Fibroblast of peridontal ligament (primary cell): ENCODE data around the gene CFAP52.
"Not testable (repeated sequence)": the region's sequence is repeated elsewhere in the genome, so short reads cannot be mapped to it uniquely, and the experiment has no call there.

Experiments used
- DNase-seq: peaks from one replicate; pipeline ENCODE4 v3.0.0-alpha.2; 2010; ENCODE audit errors: extremely low read depth

The CFAP52 gene

GRCh38 chr17:9568957-9569588 is 7.4 kb upstream of the CFAP52 start:
- DNase-seq = no peak

GRCh38 chr17:9571201-9571600 is 5.2 kb upstream of the CFAP52 start:
- no peak for DNase-seq

- DNase-seq = peak; percentile 80
These were observed 901 bp upstream of the CFAP52 start, which contains the start of gene STX8 for GRCh38 chr17:9575381-9576101. Gene STX8, minus strand, starts transcription at chr17:9575820. Its CDS starts 12 bp downstream, at chr17:9575808.

- DNase-seq = peak; percentile 18
These were observed 899 bp downstream of the CFAP52 start for GRCh38 chr17:9577373-9577709.

GRCh38 chr17:9587969-9588656 is 11.7 kb downstream of the CFAP52 start:
- no peak for DNase-seq

- DNase-seq = no peak
These were observed 17.6 kb downstream of the CFAP52 start for GRCh38 chr17:9594065-9594464.

GRCh38 chr17:9597638-9598037 is 21.2 kb downstream of the CFAP52 start:
- not testable (repeated sequence) for DNase-seq

- DNase-seq = no peak
These were observed 22.2 kb downstream of the CFAP52 start for GRCh38 chr17:9598661-9599060.

GRCh38 chr17:9604583-9604982 is 28.1 kb downstream of the CFAP52 start:
- not testable (repeated sequence) for DNase-seq

- DNase-seq = no peak
These were observed 30.0 kb downstream of the CFAP52 start for GRCh38 chr17:9606453-9606852.

- DNase-seq = not testable (repeated sequence)
These were observed 30.6 kb downstream of the CFAP52 start for GRCh38 chr17:9607058-9607457.

- no peak for DNase-seq
These were observed 35.1 kb downstream of the CFAP52 start for GRCh38 chr17:9611557-9611956.

- DNase-seq = no peak
These were observed 35.6 kb downstream of the CFAP52 start for GRCh38 chr17:9612006-9612405.

- DNase-seq = no peak
These were observed 39.0 kb downstream of the CFAP52 start for GRCh38 chr17:9615486-9615885.

GRCh38 chr17:9622961-9623360 is 46.5 kb downstream of the CFAP52 start:
- DNase-seq = no peak

- DNase-seq = no peak
These were observed 52.1 kb downstream of the CFAP52 start for GRCh38 chr17:9628509-9628908.

GRCh38 chr17:9632741-9633140 is 56.3 kb downstream of the CFAP52 start:
- DNase-seq = no peak

- no peak for DNase-seq
These were observed 58.9 kb downstream of the CFAP52 start for GRCh38 chr17:9635340-9635739.

- no peak for DNase-seq
These were observed 60.1 kb downstream of the CFAP52 start for GRCh38 chr17:9636501-9636900.

GRCh38 chr17:9640388-9640787 is 63.9 kb downstream of the CFAP52 start:
- DNase-seq = not testable (repeated sequence)

- no peak for DNase-seq
These were observed 67.2 kb downstream of the CFAP52 start for GRCh38 chr17:9643611-9644010.

GRCh38 chr17:9644910-9645751 is 68.7 kb downstream of the CFAP52 start, which contains the start of gene USP43:
Gene USP43, plus strand, starts transcription at chr17:9645517. Its CDS starts 116 bp downstream, at chr17:9645633.
- DNase-seq = no peak
